ENCODE measurements around the gene VWA1.
"Not testable (repeated sequence)": the region's sequence is repeated elsewhere in the genome, so short reads cannot be mapped to it uniquely, and the experiment has no call there.

VWA1 gene

DNA sequence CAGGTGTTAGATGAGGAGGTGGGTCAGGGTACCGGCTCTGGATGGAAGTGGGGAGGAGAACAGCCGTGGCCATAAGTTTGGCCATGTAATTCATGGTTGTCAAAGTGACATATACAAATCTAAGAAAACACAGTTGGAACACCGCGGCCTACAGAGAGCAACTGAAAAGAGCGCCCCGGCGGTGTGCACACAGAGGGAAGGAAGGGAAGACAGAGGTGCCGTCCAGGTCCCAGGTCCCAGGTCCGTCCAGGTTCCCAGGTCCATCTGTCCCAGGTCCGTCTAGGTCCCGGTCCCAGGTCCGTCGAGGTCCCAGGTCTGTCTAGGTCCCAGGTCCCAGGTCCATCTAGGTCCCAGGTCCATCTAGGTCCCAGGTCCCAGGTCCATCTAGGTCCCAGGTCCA, 23.9 kb upstream of the VWA1 start:
- Histone ChIP-seq H3K9me3 (ENCODE audit: severe bottlenecking) (no peaks in the 10 kb centered on the region), H3K27ac (ENCODE audit: poor library complexity, severe bottlenecking) (no peak overlapping the region), H3K4me1 (ENCODE audit: insufficient read depth, poor library complexity, severe bottlenecking) (peaks cover 8% of the 10 kb centered on the region), H3K36me3 (ENCODE audit: low read depth) (peaks cover 12% of the 10 kb centered on the region), H3K27me3 (ENCODE audit: insufficient read depth, poor library complexity, severe bottlenecking) (no peaks in the 10 kb centered on the region), H3K4me3 (ENCODE audit: severe bottlenecking) (no peak overlapping the region)
- TF ChIP-seq, protein P1, sequence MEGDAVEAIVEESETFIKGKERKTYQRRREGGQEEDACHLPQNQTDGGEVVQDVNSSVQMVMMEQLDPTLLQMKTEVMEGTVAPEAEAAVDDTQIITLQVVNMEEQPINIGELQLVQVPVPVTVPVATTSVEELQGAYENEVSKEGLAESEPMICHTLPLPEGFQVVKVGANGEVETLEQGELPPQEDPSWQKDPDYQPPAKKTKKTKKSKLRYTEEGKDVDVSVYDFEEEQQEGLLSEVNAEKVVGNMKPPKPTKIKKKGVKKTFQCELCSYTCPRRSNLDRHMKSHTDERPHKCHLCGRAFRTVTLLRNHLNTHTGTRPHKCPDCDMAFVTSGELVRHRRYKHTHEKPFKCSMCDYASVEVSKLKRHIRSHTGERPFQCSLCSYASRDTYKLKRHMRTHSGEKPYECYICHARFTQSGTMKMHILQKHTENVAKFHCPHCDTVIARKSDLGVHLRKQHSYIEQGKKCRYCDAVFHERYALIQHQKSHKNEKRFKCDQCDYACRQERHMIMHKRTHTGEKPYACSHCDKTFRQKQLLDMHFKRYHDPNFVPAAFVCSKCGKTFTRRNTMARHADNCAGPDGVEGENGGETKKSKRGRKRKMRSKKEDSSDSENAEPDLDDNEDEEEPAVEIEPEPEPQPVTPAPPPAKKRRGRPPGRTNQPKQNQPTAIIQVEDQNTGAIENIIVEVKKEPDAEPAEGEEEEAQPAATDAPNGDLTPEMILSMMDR (IDR thresholded peaks at IDR 0.05; ENCODE audit: poor library complexity, severe bottlenecking) = no peak
- no peak for DNase-seq (ENCODE audit: low spot score)
- no peak for ATAC-seq (ENCODE audit: low read depth)

DNA sequence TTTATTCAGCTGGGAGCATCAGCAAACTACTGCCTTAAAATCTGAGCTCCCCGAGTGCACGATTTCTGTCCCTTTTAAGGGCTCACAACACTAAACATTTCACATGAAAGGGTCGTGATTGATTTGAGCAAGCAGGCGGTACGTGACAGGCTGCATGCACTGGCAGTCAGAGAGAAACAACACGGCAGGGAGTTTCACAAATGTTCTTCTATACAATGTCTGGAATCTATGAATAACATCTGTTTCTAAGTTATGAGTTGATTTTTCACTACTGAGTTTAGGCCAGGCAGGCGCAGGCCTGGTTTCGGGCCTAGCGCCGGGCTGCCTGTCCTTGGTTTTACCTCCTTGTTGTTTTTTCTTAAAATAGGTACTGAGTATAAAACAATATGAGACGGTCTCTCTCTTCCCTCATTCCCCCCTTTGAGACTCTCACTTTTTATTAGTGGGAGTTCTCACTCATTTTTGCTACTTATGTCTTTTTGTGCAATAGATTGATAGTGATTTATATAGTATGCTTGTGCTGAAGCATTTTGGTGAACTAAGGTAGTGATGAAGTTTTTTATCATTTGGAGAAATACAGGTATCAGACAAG, 23.1 kb upstream of the VWA1 start:
- H3K27ac ChIP-seq (ENCODE audit: poor library complexity, severe bottlenecking); H3K27me3 ChIP-seq (ENCODE audit: insufficient read depth, poor library complexity, severe bottlenecking); H3K4me3 ChIP-seq (ENCODE audit: severe bottlenecking); DNase-seq (ENCODE audit: low spot score); H3K9me3 ChIP-seq (ENCODE audit: severe bottlenecking); ATAC-seq (ENCODE audit: low read depth); H3K4me1 ChIP-seq (ENCODE audit: insufficient read depth, poor library complexity, severe bottlenecking): not testable (repeated sequence)
- peaks cover 12% of the 10 kb centered on the region for H3K36me3 ChIP-seq (ENCODE audit: low read depth)

DNA sequence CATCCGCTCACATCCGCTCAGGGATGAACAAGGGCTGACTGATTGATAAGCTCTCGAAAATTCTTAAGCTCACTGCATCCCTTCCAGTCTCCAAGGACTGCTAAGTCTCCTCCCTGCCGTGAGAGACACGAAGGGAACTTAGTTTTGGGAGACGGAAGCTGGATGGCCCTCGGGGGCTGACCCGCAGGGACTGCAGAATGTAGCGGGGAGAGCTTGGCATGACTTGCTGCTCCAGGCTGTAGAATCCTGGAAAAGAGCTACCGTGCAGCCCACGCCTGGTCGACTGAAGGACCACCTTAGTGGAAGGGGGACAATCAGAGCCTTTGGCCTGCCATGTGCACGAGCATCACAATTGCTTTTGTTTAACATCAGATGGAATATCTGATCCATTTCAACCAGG, 19.7 kb upstream of the VWA1 start:
- TF ChIP-seq, protein P1 (IDR thresholded peaks at IDR 0.05; ENCODE audit: poor library complexity, severe bottlenecking) = no peak
- DNase-seq (ENCODE audit: low spot score) = no peak
- Histone ChIP-seq H3K27me3 (ENCODE audit: insufficient read depth, poor library complexity, severe bottlenecking) (no peaks in the 10 kb centered on the region), H3K9me3 (ENCODE audit: severe bottlenecking) (no peaks in the 10 kb centered on the region), H3K27ac (ENCODE audit: poor library complexity, severe bottlenecking) (no peak overlapping the region), H3K4me3 (ENCODE audit: severe bottlenecking) (no peak overlapping the region), H3K36me3 (ENCODE audit: low read depth) (no peaks in the 10 kb centered on the region), H3K4me1 (ENCODE audit: insufficient read depth, poor library complexity, severe bottlenecking) (no peaks in the 10 kb centered on the region)
- no peak for ATAC-seq (ENCODE audit: low read depth)

DNA sequence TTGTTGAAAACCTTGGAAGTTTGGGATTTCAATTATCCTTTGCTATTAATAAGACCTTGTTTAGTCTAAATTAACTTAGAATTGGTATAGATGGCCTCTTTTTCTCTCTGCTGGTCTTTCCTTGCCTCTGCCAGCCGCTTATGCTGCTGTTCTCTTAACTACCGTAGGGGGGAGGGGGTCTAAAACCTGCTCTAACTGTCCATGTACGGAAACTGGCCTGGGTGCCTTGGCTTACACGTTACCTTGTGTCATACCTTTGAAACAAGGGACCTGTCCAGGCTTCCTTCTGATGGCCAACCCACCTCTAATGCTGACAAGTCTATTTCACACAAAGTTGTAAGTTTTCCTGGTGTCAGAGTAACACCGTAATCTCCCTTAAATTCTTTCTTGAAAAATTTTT, 18.1 kb upstream of the VWA1 start:
- peaks cover 14% of the 10 kb centered on the region for H3K4me1 ChIP-seq (ENCODE audit: insufficient read depth, poor library complexity, severe bottlenecking)
- not testable (repeated sequence) for H3K36me3 ChIP-seq (ENCODE audit: low read depth); DNase-seq (ENCODE audit: low spot score); H3K9me3 ChIP-seq (ENCODE audit: severe bottlenecking); H3K27me3 ChIP-seq (ENCODE audit: insufficient read depth, poor library complexity, severe bottlenecking); H3K27ac ChIP-seq (ENCODE audit: poor library complexity, severe bottlenecking); H3K4me3 ChIP-seq (ENCODE audit: severe bottlenecking); ATAC-seq (ENCODE audit: low read depth)

DNA sequence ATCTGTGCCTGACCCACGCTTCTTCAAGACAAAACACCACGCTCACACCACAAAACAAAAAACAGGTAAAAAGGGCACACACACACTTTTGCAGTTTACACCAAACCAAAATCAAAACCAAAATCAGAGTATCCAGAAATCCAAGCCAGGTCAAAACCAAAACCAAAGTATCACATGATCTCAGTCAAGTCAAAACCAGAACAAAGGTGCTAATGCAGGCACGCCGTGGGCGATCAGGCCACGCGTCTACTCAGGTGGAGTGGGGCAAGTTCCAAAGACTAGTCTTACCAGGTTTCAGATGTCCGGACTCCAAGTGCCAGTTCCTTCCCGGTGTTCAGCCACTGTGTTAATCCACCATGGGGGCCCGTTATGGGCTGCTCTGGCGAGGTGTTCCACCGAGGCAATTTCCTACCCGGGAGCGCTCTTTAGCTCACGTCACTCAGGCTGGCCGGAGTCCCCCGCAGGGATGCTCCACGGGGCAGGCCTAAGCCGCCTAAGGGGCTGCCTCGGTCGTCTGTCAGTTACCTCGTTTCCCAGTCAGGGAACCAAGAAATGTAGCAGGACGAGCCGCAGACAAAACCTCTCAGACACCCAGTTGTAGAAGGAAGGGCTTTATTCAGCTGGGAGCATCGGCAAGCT, 17.5 kb upstream of the VWA1 start:
- peak overlapping the region; percentile 26 for H3K27ac ChIP-seq (ENCODE audit: poor library complexity, severe bottlenecking)
- not testable (repeated sequence) for ATAC-seq (ENCODE audit: low read depth); H3K36me3 ChIP-seq (ENCODE audit: low read depth); H3K9me3 ChIP-seq (ENCODE audit: severe bottlenecking); H3K27me3 ChIP-seq (ENCODE audit: insufficient read depth, poor library complexity, severe bottlenecking); H3K4me3 ChIP-seq (ENCODE audit: severe bottlenecking); DNase-seq (ENCODE audit: low spot score)
- peaks cover 20% of the 10 kb centered on the region for H3K4me1 ChIP-seq (ENCODE audit: insufficient read depth, poor library complexity, severe bottlenecking)

DNA sequence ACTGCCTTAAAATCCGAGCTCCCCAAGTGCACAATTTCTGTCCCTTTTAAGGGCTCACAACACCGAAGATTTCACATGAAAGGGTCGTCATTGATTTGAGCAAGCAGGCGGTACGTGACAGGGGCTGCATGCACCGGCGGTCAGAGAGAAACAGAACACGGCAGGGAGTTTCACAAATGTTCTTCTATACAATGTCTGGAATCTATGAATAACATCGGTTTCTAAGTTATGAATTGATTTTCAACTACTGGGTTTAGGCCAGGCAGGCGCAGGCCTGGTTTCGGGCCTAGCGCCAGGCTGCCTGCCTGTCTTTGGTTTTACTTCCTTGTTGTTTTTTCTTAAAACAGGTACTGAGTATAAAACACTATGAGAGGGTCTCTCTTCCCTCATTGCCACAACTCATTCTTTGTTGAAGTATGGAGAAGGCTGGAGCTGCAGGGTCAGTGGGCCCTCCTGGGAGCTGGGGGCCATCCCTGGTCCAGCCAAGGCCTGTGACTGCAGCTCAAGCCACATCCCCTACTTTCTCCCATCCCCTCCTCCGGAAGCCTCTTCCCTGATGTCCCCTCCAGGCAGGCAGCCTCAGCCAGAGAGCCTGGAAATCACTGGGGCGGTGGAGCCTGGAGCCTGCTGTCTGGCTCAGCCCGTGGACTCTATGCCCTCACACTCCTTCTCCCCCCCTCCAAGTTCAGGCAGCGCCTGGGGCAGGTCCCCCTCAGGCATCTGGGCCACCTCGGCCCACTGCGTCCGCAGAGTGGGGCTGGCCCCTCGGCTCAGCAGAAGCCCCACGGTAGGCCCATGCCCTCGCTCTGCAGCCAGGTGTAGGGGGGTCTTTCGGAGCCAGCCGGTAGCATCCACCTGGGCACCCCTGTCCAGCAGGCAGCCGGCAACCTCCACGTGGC, 16.8 kb upstream of the VWA1 start:
- Histone ChIP-seq H3K4me1 (ENCODE audit: insufficient read depth, poor library complexity, severe bottlenecking) (peaks cover 25% of the 10 kb centered on the region), H3K27ac (ENCODE audit: poor library complexity, severe bottlenecking) (peak overlapping the region; percentile 26), H3K36me3 (ENCODE audit: low read depth) (no peaks in the 10 kb centered on the region), H3K27me3 (ENCODE audit: insufficient read depth, poor library complexity, severe bottlenecking) (no peaks in the 10 kb centered on the region), H3K9me3 (ENCODE audit: severe bottlenecking) (no peaks in the 10 kb centered on the region), H3K4me3 (ENCODE audit: severe bottlenecking) (no peak overlapping the region)
- TF ChIP-seq, protein P1 (IDR thresholded peaks at IDR 0.05; ENCODE audit: poor library complexity, severe bottlenecking) = no peak
- ATAC-seq (ENCODE audit: low read depth) (no peak), DNase-seq (ENCODE audit: low spot score) (no peak)

Measured in RWPE2 (cell line).